GM21717 (cell line): ENCODE measurements around the gene APBA3.

Experiments
- ATAC-seq: cut with Tn5 transposase; IDR thresholded peaks from one replicate; pipeline ENCODE4 v1.9.1; 2021; ENCODE audit warnings: mild to moderate bottlenecking, moderate library complexity; ENCODE audit not compliant: unreplicated experiment

Gene APBA3

GRCh38 chr19:3788996-3789778 is 27.7 kb upstream of the APBA3 start:
- no peak for ATAC-seq

DNA sequence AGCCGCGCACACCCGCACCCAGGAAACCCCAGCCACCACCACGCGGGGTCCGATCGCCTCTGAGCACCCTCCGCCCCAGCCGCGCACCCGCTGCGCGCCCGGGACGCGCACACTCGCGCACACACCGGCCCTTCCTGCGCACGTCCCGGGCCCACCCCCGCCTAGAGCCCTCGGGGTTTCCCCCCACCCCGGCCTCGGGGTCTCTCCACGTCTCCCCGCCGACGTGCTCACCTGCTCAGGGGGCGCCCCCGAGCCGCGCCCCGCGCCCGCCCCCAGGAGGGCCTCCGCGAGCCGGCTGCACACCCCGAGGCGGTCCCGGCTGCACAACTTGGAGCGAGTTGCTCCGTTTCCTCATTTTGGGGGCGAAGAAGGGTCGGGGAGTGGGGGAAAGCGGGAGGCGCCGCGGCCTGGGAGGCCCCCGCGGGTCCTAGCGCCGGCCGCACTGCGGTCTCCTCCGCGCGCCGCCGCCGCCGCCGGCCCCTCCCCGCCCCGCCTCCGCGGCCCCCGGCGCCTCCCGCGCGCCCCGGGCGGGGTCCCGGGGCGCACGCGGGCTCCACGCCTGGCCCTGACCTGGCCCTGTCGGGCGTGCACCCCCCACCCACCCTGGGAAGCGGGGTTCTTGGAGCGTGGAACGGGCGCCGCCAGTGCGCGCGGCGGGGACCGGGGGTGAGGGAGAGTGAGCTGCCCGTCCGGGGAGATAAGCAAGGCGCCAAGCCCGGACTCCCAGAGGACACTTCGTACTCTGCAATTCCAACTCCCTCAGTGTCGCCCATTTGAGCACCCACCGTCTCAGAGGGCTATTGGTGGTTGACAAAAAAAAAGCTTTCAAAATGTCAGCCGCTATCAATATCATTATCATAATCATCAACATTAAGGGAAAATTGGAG is 24.7 kb upstream of the APBA3 start, which contains the start of gene MATK:
Gene MATK (minus strand): TSS at position 444 of the 887 bp plus-strand sequence. CDS start 1,246 bp downstream, outside the sequence.
- no peak for ATAC-seq

GRCh38 chr19:3785451-3785937 is 24.0 kb upstream of the APBA3 start:
- no peak for ATAC-seq

GRCh38 chr19:3784607-3785450 is 23.3 kb upstream of the APBA3 start:
- no peak for ATAC-seq

DNA sequence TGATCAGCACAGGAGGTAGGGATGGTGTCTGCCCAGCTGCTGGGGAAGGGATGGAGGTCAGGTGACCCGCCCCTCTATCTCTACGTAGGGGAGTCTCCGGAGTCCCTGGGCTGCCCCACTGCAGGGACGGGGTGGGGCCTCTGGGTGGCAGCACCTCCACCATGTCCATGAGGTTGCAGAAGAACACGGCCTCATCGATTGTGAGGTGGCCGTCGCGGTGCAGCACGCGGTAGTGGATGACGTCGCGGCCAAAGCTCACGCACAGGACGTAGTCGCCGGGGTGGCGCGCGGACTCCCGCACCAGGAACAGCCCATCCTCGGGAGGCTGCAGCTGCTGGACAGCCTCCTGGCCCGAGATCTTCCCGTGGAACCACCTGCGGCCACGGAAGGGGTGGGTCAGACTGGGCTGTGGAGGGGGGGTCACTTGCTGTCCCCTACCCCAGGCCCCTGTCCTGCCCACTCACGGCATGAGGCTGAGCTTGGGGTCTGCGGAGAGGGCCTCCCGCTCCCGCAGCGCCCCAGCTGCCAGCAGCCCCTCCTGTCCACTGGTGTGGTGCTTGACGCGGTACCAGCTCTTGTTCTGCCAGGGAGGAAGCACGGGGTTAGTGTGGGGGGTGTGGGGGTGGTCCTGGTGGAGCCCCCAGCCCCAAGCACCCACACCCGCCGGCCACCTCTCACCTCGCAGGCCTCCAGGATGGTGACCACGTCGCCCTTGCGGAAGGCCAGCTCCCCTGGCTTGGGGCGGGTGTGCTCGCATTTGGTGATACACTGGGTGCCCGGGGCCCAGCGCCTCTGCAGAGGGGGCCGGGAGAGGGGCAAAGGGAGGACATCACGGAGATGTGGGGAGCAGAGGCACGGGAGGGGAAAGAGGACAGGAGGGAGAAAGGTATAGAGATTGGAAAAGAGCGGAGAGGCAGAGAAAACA is 22.4 kb upstream of the APBA3 start:
- ATAC-seq, result no peak

DNA sequence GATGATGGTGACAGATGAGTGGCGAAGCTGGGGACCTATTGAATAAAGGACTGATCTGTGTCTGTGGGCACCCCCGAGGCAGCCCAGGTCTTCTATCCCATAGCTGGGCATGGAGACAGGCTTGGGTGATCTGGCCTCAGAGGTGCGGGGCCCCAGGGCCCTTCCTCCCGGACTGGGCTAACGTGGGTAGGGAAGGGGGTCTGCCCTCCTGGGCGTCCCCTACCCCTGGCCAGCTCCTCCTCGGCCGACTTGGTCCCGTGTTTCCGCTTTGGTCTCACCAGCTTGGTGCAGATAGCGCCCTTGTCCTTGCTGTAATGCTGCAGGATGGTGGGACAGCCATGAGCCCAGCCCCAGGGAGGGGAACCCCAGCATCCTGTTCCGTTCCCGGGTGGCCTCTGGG is 21.4 kb upstream of the APBA3 start:
- ATAC-seq, result no peak

DNA sequence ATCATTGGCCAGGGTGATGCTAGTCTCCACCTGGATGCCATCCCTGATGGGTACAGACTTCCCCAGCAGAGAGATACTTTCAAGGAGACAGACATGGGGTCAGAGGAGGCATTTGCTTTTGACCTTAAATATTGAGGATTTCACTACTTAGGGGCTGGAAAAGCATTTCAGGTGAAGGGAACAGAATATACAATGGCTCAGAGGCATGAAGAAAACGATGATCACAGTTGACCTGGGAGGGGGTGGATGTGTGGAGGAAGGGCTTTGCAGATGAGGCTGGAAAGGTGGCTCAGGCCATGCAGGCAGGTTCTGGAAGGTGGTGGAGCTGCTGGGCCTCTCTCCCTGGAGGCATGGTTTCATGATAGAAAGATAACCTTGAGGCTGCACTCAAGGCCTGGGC is 20.8 kb upstream of the APBA3 start:
- no peak for ATAC-seq

GRCh38 chr19:3781603-3782002 is 20.1 kb upstream of the APBA3 start:
- no peak for ATAC-seq

DNA sequence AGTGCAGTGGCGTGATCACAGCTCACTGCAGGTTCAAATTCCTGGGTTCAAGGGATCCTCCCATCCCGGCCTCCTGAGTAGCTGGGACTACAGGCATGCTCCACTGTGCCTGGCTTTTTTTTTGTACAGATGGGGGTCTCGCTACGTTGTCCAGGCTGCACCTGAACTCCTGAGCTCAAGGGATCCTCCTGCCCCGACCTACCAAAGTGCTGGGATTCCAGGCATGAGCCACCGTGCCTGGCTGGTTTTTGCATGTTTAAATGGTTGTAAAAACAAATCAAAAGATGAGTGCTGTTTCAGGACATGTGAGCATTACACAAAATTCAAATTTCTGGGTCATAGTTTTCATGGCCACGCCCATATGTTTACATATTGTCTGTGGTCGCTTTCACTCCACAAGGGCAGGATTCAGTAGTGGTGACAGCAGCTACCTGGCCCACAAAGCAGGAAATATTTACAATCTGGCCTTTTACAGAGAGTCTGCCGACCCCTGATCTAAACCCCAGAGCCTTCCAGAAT is 19.4 kb upstream of the APBA3 start:
- ATAC-seq, result no peak

- no peak for ATAC-seq
Measured at GRCh38 chr19:3778899-3779723, 17.6 kb upstream of the APBA3 start.

DNA sequence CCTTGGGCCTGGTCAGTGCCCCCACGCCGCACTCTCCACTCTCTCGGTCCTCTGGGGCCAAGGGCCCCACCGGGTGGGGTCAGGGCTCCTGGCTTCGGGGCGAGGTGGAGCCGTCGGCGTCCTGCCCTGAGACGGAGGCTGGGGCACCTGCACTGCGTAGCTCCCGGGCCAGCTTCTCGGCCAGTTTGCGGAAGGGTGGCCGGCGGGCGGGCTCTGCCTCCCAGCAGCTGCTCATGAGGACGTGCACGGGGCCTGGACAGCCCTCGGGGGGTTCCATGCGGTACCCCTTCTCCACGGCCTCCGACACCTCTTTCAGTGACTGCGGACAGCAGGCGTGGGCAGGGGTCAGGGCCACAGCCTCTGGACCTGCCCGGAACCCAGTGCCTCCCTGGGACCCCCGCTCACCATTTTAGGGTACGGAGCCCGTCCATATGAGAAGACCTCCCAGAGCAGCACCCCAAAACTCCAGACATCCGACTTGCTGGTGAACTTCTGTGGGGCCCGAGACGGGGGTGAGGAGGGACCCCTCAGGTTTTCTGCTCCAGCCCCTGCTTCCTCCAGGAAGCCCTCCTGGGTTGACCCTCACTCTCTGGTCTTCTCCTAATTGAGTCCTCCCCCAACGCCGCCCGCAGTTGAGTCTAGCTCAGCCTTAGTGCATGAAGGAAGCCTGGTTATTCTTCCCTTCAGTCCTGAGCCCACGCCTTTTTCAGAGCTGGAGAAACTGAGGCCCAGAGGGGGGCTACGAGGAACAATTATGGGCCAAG is 16.8 kb upstream of the APBA3 start:
- ATAC-seq, result no peak

DNA sequence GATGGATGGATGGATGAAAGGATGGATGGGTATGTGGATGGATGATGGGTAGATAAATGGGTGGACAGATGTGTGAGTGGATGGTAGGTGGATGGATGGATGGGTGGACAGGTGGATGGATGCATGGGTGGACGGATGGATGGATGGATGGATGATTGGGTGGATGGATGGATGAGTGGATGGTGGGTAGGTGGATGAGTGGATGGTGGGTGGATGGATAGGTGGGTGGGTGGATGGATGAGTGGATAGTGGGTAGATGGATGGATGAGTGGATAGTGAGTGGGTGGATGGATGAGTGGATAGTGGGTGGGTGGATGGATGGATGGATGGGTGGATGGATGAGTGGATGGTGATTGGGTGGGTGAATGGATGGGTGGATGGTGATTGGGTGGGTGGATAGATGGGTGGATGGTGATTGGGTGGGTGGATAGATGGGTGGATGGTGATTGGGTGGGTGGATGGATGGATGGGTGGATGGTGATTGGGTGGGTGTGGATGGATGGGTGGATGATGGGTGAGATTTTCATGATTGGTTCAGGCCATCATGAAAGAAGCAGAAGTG is 15.1 kb upstream of the APBA3 start:
- no peak for ATAC-seq

- ATAC-seq, result no peak
Measured at GRCh38 chr19:3775831-3776230, 14.3 kb upstream of the APBA3 start.

DNA sequence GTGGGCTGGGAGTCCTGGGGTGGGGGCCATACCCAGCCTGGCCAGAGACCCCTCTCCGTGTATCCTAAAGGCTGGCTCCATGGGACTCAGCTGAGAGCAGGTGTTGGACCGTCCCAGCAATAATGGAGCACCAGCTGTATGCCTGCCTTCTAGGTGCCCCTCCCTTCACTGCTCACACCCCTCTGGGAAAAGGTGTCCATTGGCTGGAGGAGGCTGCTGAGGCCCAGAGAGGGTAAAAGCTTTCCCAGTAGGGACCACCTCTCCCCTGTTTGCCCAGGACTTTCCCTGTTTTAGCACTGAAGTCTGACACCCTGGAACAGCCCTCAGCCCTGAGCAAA is 13.9 kb upstream of the APBA3 start:
- no peak for ATAC-seq

- ATAC-seq, result no peak
Measured at GRCh38 chr19:3774621-3775373, 13.3 kb upstream of the APBA3 start.

DNA sequence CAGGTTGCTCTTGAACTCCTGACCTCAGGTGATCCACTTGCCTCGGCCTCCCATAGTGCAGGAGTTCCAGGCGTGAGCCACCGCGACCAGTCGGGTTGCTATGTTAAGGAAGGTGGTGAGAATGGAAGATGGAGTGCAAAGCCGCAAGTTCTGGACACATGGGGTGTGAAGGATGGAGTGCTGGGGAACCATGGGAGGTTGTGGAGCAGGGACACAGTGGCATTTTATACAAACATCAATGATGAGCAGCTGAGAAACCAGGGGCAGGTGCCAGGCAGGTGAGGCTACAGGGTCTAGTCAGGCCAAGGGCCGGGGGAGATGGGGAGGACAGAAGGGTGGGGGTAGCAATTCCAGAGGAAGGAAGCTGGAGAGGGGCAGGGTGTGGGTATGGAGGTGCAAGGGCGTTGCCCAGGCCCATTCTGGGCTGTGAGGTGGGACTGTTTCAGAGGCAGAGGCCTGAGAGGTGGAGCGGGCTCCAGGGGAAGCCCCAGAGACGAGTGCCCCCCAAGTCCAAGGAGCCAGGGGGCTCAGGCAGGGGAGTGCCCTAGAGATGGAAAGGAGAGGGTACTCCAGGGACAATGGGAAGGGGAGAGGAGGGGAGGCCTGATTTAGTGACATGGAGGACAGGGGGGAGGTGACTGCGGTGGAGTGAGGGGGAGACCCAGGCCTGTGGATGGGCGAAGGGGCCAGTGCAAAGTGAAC is 12.5 kb upstream of the APBA3 start:
- ATAC-seq, result no peak
